ENCODE data around the gene IL7R. TPM values are rescaled to one million over a fixed set of nuclear protein-coding genes. Genes with fewer than 3 reads are reported as not detected.

The IL7R gene
- total RNA-seq, 1 experiment from 2014 or later = 0.98 TPM

DNA sequence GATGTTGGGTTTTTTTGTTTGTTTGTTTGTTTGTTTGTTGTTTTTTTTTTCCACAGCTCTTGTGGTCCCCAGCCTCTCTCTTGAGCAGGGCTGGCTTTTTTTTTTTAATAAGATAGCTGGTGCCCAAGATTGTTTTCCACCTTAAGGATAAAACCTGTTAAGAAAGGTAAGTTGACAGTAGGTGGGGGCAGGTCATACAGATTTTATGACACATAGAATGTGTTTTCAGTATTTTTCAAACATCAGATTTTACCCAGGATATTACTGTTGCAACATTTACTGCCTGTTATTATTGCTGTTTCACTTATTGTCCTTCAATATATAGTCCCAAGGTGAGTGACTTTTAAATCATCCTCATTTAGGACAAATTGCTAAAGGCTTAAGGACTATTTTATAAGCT, 3.9 kb upstream of the IL7R start (continued):
- TF ChIP-seq EZH2 (IDR thresholded peaks at IDR 0.05) (no peak), POLR2AphosphoS5 (IDR thresholded peaks at IDR 0.05; ENCODE audit: low read depth, low read length) (no peak), CEBPB (IDR thresholded peaks at IDR 0.05; ENCODE audit: low read depth) (no peak)

DNA sequence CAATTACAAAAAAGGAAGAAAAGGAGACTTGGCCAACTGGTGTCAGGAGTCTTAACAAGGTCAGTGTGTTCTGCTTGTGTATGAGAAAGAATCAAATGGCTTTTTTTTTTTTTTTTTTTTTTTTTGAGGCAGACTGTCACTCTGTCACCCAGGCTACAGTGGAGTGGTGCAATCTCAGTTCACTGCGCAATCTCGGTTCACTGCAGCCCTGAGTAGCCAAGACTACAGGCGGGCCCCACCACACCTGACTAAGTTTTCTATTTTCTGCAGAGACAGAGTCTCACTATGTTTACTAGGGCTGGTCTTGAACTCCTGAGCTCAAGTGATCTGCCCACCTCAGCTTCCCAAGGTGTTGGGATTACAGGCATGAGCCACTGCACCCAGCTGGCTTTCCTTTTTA, 3.1 kb upstream of the IL7R start:
- no peak for DNase-seq (ENCODE audit: low read depth, low spot score)
- CTCF ChIA-PET = no interaction called here
- no TSS peak for BruUV-seq (replicated peaks)
- no peak overlapping the region for H3K27ac ChIP-seq (ENCODE audit: low read depth, low read length)
- no peaks in the 10 kb centered on the region for H3K79me2 ChIP-seq (ENCODE audit: insufficient read depth, low read length)
- no peak for ATAC-seq
- H3K4me1 ChIP-seq (ENCODE audit: control insufficient read depth in 1 of 2, insufficient read depth in 2 of 2, low read length in 2 of 2) = peaks cover 0 to 23% of the 10 kb centered on the region in 2 experiments; a peak in 2 of 4 replicates
- H3K4me2 ChIP-seq (ENCODE audit: low read length) = no peak overlapping the region
- peaks cover 5% of the 10 kb centered on the region; the same call in 1 of the 2 replicates for H3K27me3 ChIP-seq (ENCODE audit: insufficient read depth, low read length)
- RAD21 ChIA-PET (ENCODE audit: low non-redundant PET in 1 of 2, low total read pairs in 2 of 2, uncharacterized antibody in 2 of 2, unreplicated experiment in 2 of 2) = no interaction called here
- POLR2A ChIA-PET = no interaction called here
- no peak overlapping the region for H3K4me3 ChIP-seq (replicated peaks in 1 of 2; ENCODE audit: low read depth in 1 of 2, low read length in 2 of 2)
- H3K36me3 ChIP-seq (ENCODE audit: control insufficient read depth in 1 of 2, insufficient read depth in 2 of 2, low read length in 2 of 2) = no peaks in the 10 kb centered on the region
- no peak overlapping the region for H3K9ac ChIP-seq (ENCODE audit: low read length)
- no peak overlapping the region for H2AFZ ChIP-seq (ENCODE audit: low read depth, low read length, poor library complexity, severe bottlenecking)
- H3K9me2 ChIP-seq (ENCODE audit: insufficient read depth) = no peaks in the 10 kb centered on the region
- intact Hi-C loops (cut with micrococcal nuclease) = no loop called here
- no peaks in the 10 kb centered on the region for H3K9me3 ChIP-seq (ENCODE audit: control insufficient read depth in 1 of 2, insufficient read depth in 1 of 2, low read depth in 1 of 2, low read length in 2 of 2)
- TF ChIP-seq EZH2phosphoT487 (IDR thresholded peaks at IDR 0.05; ENCODE audit: borderline replicate concordance) = no peak
- no peak for TF ChIP-seq RAD21 (IDR thresholded peaks at IDR 0.05; ENCODE audit: low read depth)
- no peak for TF ChIP-seq SP1 (IDR thresholded peaks at IDR 0.05; ENCODE audit: low read depth)
- no peak for TF ChIP-seq TCF7L2 (IDR thresholded peaks at IDR 0.05; ENCODE audit: borderline replicate concordance, extremely low read depth, insufficient read depth, insufficient read length)
- TF ChIP-seq, protein P1, sequence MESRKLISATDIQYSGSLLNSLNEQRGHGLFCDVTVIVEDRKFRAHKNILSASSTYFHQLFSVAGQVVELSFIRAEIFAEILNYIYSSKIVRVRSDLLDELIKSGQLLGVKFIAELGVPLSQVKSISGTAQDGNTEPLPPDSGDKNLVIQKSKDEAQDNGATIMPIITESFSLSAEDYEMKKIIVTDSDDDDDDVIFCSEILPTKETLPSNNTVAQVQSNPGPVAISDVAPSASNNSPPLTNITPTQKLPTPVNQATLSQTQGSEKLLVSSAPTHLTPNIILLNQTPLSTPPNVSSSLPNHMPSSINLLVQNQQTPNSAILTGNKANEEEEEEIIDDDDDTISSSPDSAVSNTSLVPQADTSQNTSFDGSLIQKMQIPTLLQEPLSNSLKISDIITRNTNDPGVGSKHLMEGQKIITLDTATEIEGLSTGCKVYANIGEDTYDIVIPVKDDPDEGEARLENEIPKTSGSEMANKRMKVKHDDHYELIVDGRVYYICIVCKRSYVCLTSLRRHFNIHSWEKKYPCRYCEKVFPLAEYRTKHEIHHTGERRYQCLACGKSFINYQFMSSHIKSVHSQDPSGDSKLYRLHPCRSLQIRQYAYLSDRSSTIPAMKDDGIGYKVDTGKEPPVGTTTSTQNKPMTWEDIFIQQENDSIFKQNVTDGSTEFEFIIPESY (IDR thresholded peaks at IDR 0.05; ENCODE audit: extremely low read depth, insufficient replicate concordance, low read length) = no peak
- no peaks in the 10 kb centered on the region for H4K20me1 ChIP-seq (ENCODE audit: insufficient read depth)

Measured in HCT116 (cell line).